ACC112 (cell line): Measurements from ENCODE around the gene DHDH.
"Not testable (repeated sequence)": the region's sequence is repeated elsewhere in the genome, so short reads cannot be mapped to it uniquely, and the experiment has no call there.

ENCODE experiments used
- H2AFZ ChIP-seq: fragments of 200-600 bp; sonication (generic); one replicate; pipeline ENCODE4 v1.6.0; 2017; ENCODE audit warnings: antibody characterized with exemption, low read length; ENCODE audit not compliant: unreplicated experiment
- H3K27ac ChIP-seq: fragments of 200-600 bp; sonication (generic); 2 replicates; pipeline ENCODE4 v1.5.1; 2014; ENCODE audit warnings: low read depth, mild to moderate bottlenecking, antibody characterized with exemption, low read length, moderate library complexity
- H3K27me3 ChIP-seq: fragments of 200-600 bp; sonication (generic); 2 replicates; pipeline ENCODE4 v1.6.1; 2014; ENCODE audit warnings: mild to moderate bottlenecking, antibody characterized with exemption, low read length, moderate library complexity, mixed read lengths; ENCODE audit not compliant: insufficient read depth
- H3K36me3 ChIP-seq: fragments of 200-600 bp; sonication (generic); 2 replicates; pipeline ENCODE4 v1.6.1; 2016; ENCODE audit warnings: mild to moderate bottlenecking, antibody characterized with exemption, low read length, moderate library complexity, mixed read lengths; ENCODE audit not compliant: insufficient read depth
- H3K4me1 ChIP-seq: fragments of 200-600 bp; sonication (generic); one replicate; pipeline ENCODE4 v1.6.1; 2016; ENCODE audit warnings: low read length, mixed read lengths; ENCODE audit not compliant: insufficient read depth, unreplicated experiment, control insufficient read depth
- H3K4me3 ChIP-seq: fragments of 200-600 bp; sonication (generic); 2 replicates; pipeline ENCODE4 v1.5.1; 2014; ENCODE audit warnings: mild to moderate bottlenecking, low read depth, low read length
- H3K79me2 ChIP-seq: fragments of 200-600 bp; sonication (generic); one replicate; pipeline ENCODE4 v1.6.0; 2016; ENCODE audit warnings: low read length; ENCODE audit not compliant: control insufficient read depth, unreplicated experiment, insufficient read depth

The DHDH gene

DNA sequence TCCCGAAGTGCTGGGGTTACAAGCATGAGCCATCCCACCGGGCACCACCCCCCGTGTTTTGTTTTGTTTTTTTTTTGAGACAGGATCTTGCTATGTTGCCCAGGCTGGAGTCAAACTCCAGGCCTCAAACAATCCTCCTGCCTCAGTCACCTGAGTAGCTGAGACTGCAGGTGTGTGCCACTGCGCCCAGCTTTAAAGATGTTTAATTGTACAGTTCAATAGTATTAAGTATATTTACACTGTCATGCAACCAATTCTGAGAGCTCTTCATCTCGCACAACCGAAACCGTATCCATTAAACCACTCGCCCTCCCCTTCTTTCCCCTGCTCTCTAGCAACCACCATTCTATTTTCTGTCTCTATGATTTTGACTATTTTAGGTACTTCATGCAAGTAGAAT is 17.7 kb upstream of the DHDH start:
- Histone ChIP-seq H3K4me3 (no peak overlapping the region), H2AFZ (no peak overlapping the region), H3K79me2 (no peaks in the 10 kb centered on the region), H3K36me3 (peaks cover 3% of the 10 kb centered on the region; the same call in 1 of the 2 replicates), H3K27me3 (no peaks in the 10 kb centered on the region), H3K4me1 (no peaks in the 10 kb centered on the region), H3K27ac (no peak overlapping the region)

DNA sequence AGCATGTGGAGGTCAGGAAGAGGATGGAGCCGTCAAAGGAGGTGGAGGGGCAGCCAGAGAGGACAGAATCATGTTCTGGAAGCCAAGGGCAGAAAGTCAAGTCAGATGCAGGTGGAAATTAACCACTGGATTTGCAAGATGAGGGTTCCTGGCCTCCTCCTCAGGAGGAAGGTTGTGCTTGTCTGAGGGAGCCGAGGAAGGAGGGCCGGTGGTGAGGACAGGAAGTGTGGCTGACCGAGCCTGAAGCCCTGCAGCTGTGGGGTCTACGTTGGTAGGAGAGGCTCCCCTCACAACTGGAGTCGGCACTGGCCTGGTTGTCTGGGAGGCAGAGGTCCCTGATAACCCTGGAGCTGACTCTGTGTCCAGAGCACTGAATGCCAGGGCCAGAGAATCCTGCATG is 15.4 kb upstream of the DHDH start:
- Histone ChIP-seq H3K4me3 (no peak overlapping the region), H3K36me3 (no peaks in the 10 kb centered on the region), H2AFZ (no peak overlapping the region)

DNA sequence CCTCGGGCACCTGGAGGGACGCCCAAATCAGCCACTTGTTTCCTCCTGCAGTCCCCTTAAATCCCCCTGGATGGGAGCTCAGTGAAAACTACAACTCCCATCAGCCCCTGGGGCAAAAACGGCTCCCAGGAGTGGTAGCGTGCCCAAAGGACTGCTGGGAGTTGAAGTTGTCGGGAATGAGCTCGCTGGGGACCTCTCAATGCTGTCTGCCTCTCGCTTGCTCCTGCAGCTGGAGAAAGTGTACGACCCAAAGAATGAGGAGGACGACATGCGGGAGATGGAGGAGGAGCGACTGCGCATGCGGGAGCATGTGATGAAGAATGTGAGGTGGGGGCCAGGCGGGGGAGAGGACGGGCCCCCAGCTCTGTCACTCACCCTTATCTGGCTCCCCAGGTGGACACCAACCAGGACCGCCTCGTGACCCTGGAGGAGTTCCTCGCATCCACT is 14.7 kb upstream of the DHDH start:
- H3K27ac ChIP-seq: no peak overlapping the region
- no peak overlapping the region for H3K4me3 ChIP-seq
- H2AFZ ChIP-seq: no peak overlapping the region
- H3K27me3 ChIP-seq: no peaks in the 10 kb centered on the region
- no peaks in the 10 kb centered on the region for H3K79me2 ChIP-seq
- no peaks in the 10 kb centered on the region for H3K36me3 ChIP-seq
- H3K4me1 ChIP-seq: no peaks in the 10 kb centered on the region

More for the DNA sequence above, 15.4 kb upstream of the DHDH start:
- no peaks in the 10 kb centered on the region for H3K4me1 ChIP-seq
- no peaks in the 10 kb centered on the region for H3K79me2 ChIP-seq
- no peak overlapping the region for H3K27ac ChIP-seq
- no peaks in the 10 kb centered on the region for H3K27me3 ChIP-seq

DNA sequence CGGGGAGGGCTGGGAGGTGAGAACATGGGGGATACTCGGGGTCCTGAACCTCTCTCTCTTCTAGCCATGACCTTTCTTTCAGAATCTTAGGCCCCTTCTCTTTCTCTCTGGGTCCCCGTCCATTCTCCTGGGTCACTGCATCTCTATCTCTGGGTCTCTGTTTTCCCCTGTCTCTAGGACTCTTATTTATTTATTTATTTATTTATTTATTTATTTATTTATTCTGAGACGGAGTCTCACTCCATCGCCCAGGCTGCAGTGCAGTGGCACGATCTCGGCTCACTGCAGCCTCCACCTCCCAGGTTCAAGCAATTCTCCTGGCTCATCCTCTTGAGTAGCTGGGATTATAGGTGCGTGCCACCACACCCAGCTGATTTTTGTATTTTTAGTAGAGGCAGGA is 14.2 kb upstream of the DHDH start:
- not testable (repeated sequence) for H3K4me3 ChIP-seq, H3K36me3 ChIP-seq, H3K27ac ChIP-seq, H3K4me1 ChIP-seq, H2AFZ ChIP-seq, H3K27me3 ChIP-seq, H3K79me2 ChIP-seq

DNA sequence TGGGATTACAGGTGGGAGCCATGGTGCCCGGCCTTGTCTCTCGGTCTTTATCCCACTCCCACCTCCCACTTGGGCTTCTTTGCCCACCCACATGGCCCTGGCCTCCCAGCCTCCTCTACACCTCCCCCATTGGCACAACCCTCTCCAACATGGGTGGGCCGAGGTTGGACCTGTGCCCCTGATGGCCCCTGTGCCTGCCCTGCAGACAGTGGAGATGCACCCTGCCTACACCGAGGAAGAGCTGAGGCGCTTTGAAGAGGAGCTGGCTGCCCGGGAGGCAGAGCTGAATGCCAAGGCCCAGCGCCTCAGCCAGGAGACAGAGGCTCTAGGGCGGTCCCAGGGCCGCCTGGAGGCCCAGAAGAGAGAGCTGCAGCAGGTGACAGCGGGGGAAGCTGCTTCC is 12.6 kb upstream of the DHDH start:
- Histone ChIP-seq H3K27ac (no peak overlapping the region), H3K27me3 (no peaks in the 10 kb centered on the region), H3K4me3 (no peak overlapping the region), H3K79me2 (no peaks in the 10 kb centered on the region), H2AFZ (no peak overlapping the region), H3K4me1 (peaks cover 11% of the 10 kb centered on the region), H3K36me3 (no peaks in the 10 kb centered on the region)

DNA sequence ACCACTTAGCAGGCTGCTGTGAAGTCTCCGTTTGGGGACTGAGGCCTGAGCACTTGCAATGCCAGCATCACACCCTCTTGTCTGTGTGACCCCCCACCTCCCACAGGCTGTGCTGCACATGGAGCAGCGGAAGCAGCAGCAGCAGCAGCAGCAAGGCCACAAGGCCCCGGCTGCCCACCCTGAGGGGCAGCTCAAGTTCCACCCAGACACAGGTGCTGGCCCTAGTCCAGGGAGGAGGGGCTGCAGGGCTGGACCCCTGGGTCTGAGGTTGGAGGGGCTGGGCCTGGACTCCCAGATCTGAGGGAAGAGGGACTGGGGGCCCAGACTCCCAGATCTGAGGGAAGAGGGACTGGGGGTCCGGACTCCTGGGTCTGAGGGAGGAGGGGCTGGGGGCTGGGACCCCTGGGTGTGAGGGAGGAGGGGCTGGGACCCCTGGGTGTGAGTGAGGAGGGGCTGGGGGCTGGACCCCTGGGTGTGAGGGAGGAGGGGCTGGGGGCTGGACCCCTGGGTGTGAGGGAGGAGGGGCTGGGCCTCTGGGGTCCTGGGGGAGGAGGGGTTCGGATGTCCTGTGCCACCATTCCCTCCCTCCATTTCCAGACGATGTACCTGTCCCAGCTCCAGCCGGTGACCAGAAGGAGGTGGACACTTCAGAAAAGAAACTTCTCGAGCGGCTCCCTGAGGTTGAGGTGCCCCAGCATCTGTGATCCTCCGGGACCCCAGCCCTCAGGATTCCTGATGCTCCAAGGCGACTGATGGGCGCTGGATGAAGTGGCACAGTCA is 11.6 kb upstream of the DHDH start:
- Histone ChIP-seq H3K27ac (no peak overlapping the region), H2AFZ (no peak overlapping the region), H3K36me3 (no peaks in the 10 kb centered on the region)

DNA sequence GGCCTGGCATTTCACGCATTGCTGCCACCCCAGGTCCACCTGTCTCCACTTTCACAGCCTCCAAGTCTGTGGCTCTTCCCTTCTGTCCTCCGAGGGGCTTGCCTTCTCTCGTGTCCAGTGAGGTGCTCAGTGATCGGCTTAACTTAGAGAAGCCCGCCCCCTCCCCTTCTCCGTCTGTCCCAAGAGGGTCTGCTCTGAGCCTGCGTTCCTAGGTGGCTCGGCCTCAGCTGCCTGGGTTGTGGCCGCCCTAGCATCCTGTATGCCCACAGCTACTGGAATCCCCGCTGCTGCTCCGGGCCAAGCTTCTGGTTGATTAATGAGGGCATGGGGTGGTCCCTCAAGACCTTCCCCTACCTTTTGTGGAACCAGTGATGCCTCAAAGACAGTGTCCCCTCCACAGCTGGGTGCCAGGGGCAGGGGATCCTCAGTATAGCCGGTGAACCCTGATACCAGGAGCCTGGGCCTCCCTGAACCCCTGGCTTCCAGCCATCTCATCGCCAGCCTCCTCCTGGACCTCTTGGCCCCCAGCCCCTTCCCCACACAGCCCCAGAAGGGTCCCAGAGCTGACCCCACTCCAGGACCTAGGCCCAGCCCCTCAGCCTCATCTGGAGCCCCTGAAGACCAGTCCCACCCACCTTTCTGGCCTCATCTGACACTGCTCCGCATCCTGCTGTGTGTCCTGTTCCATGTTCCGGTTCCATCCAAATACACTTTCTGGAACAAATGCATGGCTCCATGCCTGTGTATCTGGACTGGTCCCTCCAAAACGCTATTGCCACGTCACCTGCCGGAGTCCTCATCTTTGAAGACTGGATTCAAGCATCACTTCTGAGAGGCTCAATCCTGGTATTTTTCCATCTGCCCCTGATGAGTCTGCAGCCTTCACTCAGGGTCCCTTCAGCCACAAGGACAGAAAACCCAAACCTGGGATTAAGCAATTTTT is 10.7 kb upstream of the DHDH start:
- H3K27me3 ChIP-seq: no peaks in the 10 kb centered on the region
- no peaks in the 10 kb centered on the region for H3K79me2 ChIP-seq
- no peak overlapping the region for H2AFZ ChIP-seq
- peaks cover 19% of the 10 kb centered on the region for H3K4me1 ChIP-seq
- no peak overlapping the region for H3K27ac ChIP-seq
- no peaks in the 10 kb centered on the region for H3K36me3 ChIP-seq
- H3K4me3 ChIP-seq: no peak overlapping the region

More for the DNA sequence above, 11.6 kb upstream of the DHDH start:
- no peaks in the 10 kb centered on the region for H3K27me3 ChIP-seq
- peaks cover 19% of the 10 kb centered on the region for H3K4me1 ChIP-seq
- no peaks in the 10 kb centered on the region for H3K79me2 ChIP-seq
- no peak overlapping the region for H3K4me3 ChIP-seq

DNA sequence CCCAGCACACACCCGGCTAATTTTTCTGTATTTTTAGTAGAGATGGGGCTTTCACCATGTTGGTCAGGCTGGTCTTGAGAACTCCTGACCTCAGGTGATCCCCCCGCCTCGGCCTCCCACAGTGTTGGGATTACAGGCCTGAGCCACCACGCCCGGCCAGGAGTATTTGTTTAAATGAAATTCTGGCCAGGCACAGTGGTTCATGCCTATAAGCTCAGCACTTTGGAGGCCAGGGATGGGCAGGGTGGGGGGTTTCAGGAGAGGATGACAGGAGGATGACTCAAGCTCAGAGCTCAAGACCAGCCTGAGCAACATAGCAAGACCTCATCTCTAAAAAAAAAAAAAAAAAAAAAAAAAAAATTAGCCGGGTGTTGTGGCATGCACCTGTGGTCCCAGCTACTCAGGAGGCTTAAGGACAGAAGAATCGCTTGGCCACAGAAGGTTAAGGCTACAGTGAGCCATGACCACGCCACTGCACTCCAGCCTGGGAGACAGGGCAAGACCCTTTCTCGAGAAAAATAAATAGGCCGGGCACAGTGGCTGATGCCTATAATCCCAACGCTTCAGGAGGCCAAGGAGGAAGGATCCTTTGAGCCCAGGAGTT is 8.2 kb upstream of the DHDH start:
- peak overlapping the region; percentile 59 for H3K27ac ChIP-seq
- peaks cover 19% of the 10 kb centered on the region for H3K4me1 ChIP-seq
- H3K27me3 ChIP-seq: no peaks in the 10 kb centered on the region
- no peaks in the 10 kb centered on the region for H3K79me2 ChIP-seq
- no peaks in the 10 kb centered on the region for H3K36me3 ChIP-seq
- H3K4me3 ChIP-seq: no peak overlapping the region
- no peak overlapping the region for H2AFZ ChIP-seq

DNA sequence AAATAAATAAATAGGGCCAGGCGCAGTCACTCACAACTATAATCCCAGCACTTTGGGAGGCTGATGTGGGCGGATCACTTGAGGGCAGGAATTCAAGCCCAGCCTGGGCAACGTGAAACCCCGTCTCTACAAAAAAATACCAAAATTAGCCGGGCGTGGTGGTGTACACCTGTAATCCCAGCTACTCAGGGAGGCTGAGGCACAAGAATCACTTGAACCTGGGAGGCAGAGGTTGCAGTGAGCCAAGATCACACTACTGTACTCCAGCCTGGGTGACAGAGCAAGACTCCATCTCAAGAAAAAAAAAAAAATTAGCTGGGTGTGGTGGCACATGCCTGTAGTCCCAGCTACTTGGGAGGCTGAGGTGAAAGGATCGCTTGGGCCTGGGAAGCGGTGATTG is 7.6 kb upstream of the DHDH start:
- not testable (repeated sequence) for H3K79me2 ChIP-seq, H2AFZ ChIP-seq, H3K4me3 ChIP-seq, H3K36me3 ChIP-seq, H3K27me3 ChIP-seq
- peaks cover 19% of the 10 kb centered on the region for H3K4me1 ChIP-seq
- peak overlapping the region; percentile 80; the same call in 1 of the 2 replicates for H3K27ac ChIP-seq

DNA sequence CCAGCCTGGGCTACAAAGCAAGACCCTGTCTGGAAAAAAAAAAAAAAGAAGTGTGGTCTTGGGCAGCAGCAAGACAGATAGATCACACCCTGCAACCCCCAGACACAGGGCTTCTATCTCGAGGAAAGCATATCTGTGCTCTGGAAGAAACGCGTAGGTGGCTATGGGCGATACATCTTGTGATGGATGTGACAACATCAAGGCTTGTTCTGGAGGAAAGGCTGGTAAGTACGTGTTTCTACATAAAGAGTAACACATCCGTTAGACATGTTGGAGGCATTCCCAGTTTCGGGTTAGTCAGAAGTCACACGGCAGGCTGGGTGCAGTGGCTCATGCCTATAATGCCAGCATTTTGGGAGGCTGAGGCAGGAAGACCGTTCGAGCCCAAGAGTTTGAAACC is 6.6 kb upstream of the DHDH start:
- no peaks in the 10 kb centered on the region for H3K36me3 ChIP-seq
- H3K4me1 ChIP-seq: peaks cover 19% of the 10 kb centered on the region
- no peaks in the 10 kb centered on the region for H3K79me2 ChIP-seq
- no peaks in the 10 kb centered on the region for H3K27me3 ChIP-seq
- H3K27ac ChIP-seq: peak overlapping the region; percentile 80
- H2AFZ ChIP-seq: no peak overlapping the region
- no peak overlapping the region for H3K4me3 ChIP-seq
